Pericardium fibroblast (primary cell): ENCODE data around the gene FAXC. TPM values are rescaled to one million over a fixed set of nuclear protein-coding genes. Genes with fewer than 3 reads are reported as not detected.

Source experiments
- total RNA-seq: library from RNA; depleted of rRNA; stranded (reverse); fragments of >200 nt; gene quantifications from 2 replicates; pipeline ENCODE4 v1.2.3, GENCODE V29; 2015

Gene FAXC
- 0.26 and 0.58 TPM in 2 replicates for total RNA-seq

DNA sequence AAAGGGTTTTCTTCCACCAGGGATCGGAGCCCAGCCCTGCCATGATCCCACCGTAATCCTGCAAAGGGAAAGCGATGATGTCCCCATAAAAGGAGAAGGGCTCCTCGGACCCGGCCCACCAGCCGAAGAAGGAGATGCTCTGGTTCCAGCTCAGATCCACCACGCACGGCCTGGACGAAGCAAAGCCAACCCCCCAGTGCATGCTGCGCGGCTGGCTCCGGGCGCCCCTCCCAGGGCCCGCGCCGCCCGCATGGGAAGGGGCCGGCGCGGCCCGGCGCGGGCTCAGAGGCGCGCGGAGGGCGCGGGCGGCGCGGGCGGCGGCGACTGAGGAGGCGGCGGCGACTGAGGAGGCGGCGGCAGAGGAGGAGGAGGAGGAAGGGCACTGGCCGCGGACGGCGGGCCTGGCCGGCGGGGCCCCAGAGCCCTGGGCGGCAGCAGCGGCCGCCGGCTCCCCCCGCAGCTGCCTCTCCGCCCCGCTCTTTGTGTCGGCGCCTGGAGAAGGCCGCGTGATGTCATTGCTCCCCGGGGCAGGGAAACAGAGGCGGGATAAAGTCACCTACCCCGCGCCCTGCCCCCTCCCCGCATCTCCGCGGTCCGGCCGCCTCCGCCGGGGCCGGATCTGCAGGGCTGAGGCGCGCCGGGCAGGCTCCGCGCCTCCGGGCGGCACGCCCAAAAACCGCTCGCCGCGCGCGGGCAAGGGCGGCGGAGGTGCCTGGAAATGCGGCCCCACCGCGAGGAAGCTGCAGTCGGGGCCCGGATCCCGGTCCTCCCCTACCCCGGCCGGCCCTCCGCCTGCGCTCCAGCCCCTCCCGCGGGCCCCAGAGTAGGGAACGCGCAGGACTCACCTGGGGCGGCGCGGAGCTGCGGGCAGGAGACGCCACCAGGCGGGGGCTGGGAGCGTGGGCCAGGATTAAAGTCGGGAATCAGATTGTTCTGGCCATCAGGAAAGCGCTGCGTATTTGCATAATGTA, at the start of gene FAXC:
Gene FAXC (minus strand): TSS at position 504 of the 971 bp plus-strand sequence. CDS start 302 bp downstream, at position 202.

GRCh38 chr6:99393698-99394531, 44.4 kb upstream of the FAXC start, which contains the start of gene COQ3:
Gene COQ3 (minus strand): TSS chr6:99394195. CDS start chr6:99394179, 16 bp downstream.

Other genes with a start within 250 kb of the FAXC start
- gene COQ3, start 44.5 kb upstream of the FAXC start, total RNA-seq = 2.7 and 6.3 TPM in 2 replicates
- gene PNISR, start 75.6 kb upstream of the FAXC start, total RNA-seq = 33.5 and 70.1 TPM in 2 replicates
- gene USP45, start 165.7 kb upstream of the FAXC start, total RNA-seq = 7.1 and 8.9 TPM in 2 replicates
- gene CCNC, start 219.0 kb upstream of the FAXC start, total RNA-seq = 38.1 and 45.0 TPM in 2 replicates